Liver (tissue), 9 donors: ENCODE data around the gene TMEM45B. TPM values are rescaled to one million over a fixed set of nuclear protein-coding genes. Genes with fewer than 3 reads are reported as not detected.

Experiments
- DNase-seq: peaks from one replicate; pipeline ENCODE4 v3.0.0-alpha.2; 2017; ENCODE audit warnings: low spot score
- H3K27ac ChIP-seq, 2 donors: one replicate each; pipeline ENCODE4 v1.7.0; 2013; ENCODE audit warnings: inconsistent platforms in 2 of 2, low read length in 2 of 2, control low read depth in 1 of 2, low read depth in 1 of 2, mild to moderate bottlenecking in 1 of 2
- H3K27me3 ChIP-seq, 4 donors: one replicate each; pipeline versions ENCODE4 v1.6.1 to v1.7.0; 2013; ENCODE audit warnings: low read length in 3 of 4, inconsistent platforms in 1 of 4, mild to moderate bottlenecking in 1 of 4, moderate library complexity in 1 of 4; ENCODE audit not compliant: control insufficient read depth in 4 of 4, insufficient read depth in 4 of 4
- H3K36me3 ChIP-seq, 4 donors: one replicate each; pipeline versions ENCODE4 v1.6.1 to v1.7.0; 2013; ENCODE audit warnings: low read length in 3 of 4, mild to moderate bottlenecking in 3 of 4, low read depth in 1 of 4, moderate library complexity in 1 of 4; ENCODE audit not compliant: control insufficient read depth in 4 of 4, insufficient read depth in 3 of 4
- H3K4me1 ChIP-seq, 4 donors: one replicate each; pipeline versions ENCODE4 v1.6.1 to v1.7.0; 2013; ENCODE audit warnings: low read length in 3 of 4, mild to moderate bottlenecking in 3 of 4, moderate library complexity in 1 of 4; ENCODE audit not compliant: control insufficient read depth in 4 of 4, insufficient read depth in 4 of 4
- H3K4me3 ChIP-seq, 3 donors: one replicate each; pipeline versions ENCODE4 v1.6.1 to v1.7.0; 2013; ENCODE audit warnings: low read length in 3 of 3, control low read depth in 1 of 3, low read depth in 1 of 3, mild to moderate bottlenecking in 1 of 3
- H3K9ac ChIP-seq, 2 donors: one replicate each; pipeline ENCODE4 v1.7.0; 2013; ENCODE audit warnings: low read length in 2 of 2, mild to moderate bottlenecking in 2 of 2, moderate library complexity in 2 of 2, control low read depth in 1 of 2, low read depth in 1 of 2
- H3K9me3 ChIP-seq, 4 donors: one replicate each; pipeline versions ENCODE4 v1.6.1 to v1.7.0; 2013; ENCODE audit warnings: low read length in 3 of 4; ENCODE audit not compliant: control insufficient read depth in 4 of 4
- EGR1 ChIP-seq, 2 donors: IDR thresholded peaks; 2 replicates each; pipeline ENCODE4 v1.6.1; 2016 to 2018; ENCODE audit warnings: antibody characterized with exemption in 2 of 2, low read depth in 2 of 2
- FOXA1 ChIP-seq: IDR thresholded peaks from 2 replicates; pipeline ENCODE4 v1.6.1; 2016; ENCODE audit warnings: antibody characterized with exemption
- FOXA2 ChIP-seq: IDR thresholded peaks from 2 replicates; pipeline ENCODE4 v1.6.1; 2016; ENCODE audit warnings: antibody characterized with exemption
- GABPA ChIP-seq, 2 donors: IDR thresholded peaks in 1 of 2; conservative IDR thresholded peaks in 1 of 2; 2 replicates each; pipeline ENCODE4 v1.6.1; 2016; ENCODE audit warnings: antibody characterized with exemption in 2 of 2, mild to moderate bottlenecking in 1 of 2, moderate library complexity in 1 of 2
- HNF4A ChIP-seq, 2 donors: conservative IDR thresholded peaks; 2 replicates each; pipeline ENCODE4 v1.6.1; 2016; ENCODE audit warnings: antibody characterized with exemption in 2 of 2, mild to moderate bottlenecking in 2 of 2
- HNF4G ChIP-seq: IDR thresholded peaks from 2 replicates; pipeline ENCODE4 v1.6.1; 2016; ENCODE audit warnings: antibody characterized with exemption
- MAX ChIP-seq: IDR thresholded peaks from 2 replicates; pipeline ENCODE4 v1.6.1; 2016; ENCODE audit warnings: antibody characterized with exemption
- NR2F2 ChIP-seq: IDR thresholded peaks from 2 replicates; pipeline ENCODE4 v1.6.1; 2016; ENCODE audit warnings: antibody characterized with exemption
- RAD21 ChIP-seq, 2 donors: IDR thresholded peaks; 2 replicates each; pipeline ENCODE4 v1.6.1; 2016; ENCODE audit warnings: antibody characterized with exemption in 2 of 2, mild to moderate bottlenecking in 2 of 2
- REST ChIP-seq: IDR thresholded peaks from 2 replicates; pipeline ENCODE4 v1.6.1; 2016; ENCODE audit warnings: antibody characterized with exemption, mild to moderate bottlenecking
- RXRA ChIP-seq, 2 donors: IDR thresholded peaks; 2 replicates each; pipeline ENCODE4 v1.6.1; 2017 to 2018; ENCODE audit warnings: antibody characterized with exemption in 2 of 2, mild to moderate bottlenecking in 1 of 2
- SP1 ChIP-seq: IDR thresholded peaks from 2 replicates; pipeline ENCODE4 v1.6.1; 2018; ENCODE audit warnings: antibody characterized with exemption, mild to moderate bottlenecking
- TAF1 ChIP-seq: conservative IDR thresholded peaks from 2 replicates; pipeline ENCODE4 v1.6.1; 2016; ENCODE audit warnings: antibody characterized with exemption, mild to moderate bottlenecking
- YY1 ChIP-seq: IDR thresholded peaks from 2 replicates; pipeline ENCODE4 v1.6.1; 2016; ENCODE audit warnings: antibody characterized with exemption, mild to moderate bottlenecking
- ZBTB33 ChIP-seq: IDR thresholded peaks from 2 replicates; pipeline ENCODE4 v1.6.1; 2016; ENCODE audit warnings: antibody characterized with exemption
- WGBS: extraction: QIAGEN DNeasy Blood & Tissue Kit; methylation state at CpG from one replicate; pipeline ENCODE4 v1.1.7; 2013; 5-methylcytosine and 5-hydroxymethylcytosine counted together
- polyA plus RNA-seq, 2 donors: library from polyadenylated mRNA; stranded (reverse) in 1 of 2; unstranded in 1 of 2; fragments of 200-250 nt in 1 of 2; fragments of >200 nt in 1 of 2; fragmentation: Nextera tagmentation in 1 of 2; extraction: Ambion mirVana in 1 of 2; gene quantifications; one replicate each; pipeline versions ENCODE4 v1.2.1 to v1.2.3, GENCODE V29; 2013 to 2015
- total RNA-seq, 2 donors: library from RNA; depleted of rRNA; stranded (reverse); fragments of >200 nt; gene quantifications; one replicate each; pipeline ENCODE4 v1.2.3, GENCODE V29; 2014
- donor health status: healthy.
- donor health status: healthy.
- donor health status: healthy.
- donor health status: healthy.
- donor health status: healthy.

The TMEM45B gene
- total and polyA plus RNA-seq, 4 donors = 5.5 to 23.7 (median 6.7) TPM

- TF ChIP-seq EGR1 (IDR thresholded peaks at IDR 0.05; ENCODE audit: low read depth in 2 of 2) = no peak
- TF ChIP-seq MAX = no peak
- TF ChIP-seq FOXA2 = no peak
These were observed 47.3 kb upstream of the TMEM45B start (continued) for GRCh38 chr11:129768356-129768755.

- H3K9ac ChIP-seq = no peak overlapping the region
- H3K36me3 ChIP-seq = no peaks in the 10 kb centered on the region
- H3K4me3 ChIP-seq = no peak overlapping the region
- H3K9me3 ChIP-seq = no peaks in the 10 kb centered on the region
- TF ChIP-seq TAF1 (no peak), SP1 (no peak), GABPA (IDR thresholded peaks at IDR 0.05 in 1 of 2, conservative IDR thresholded peaks at IDR 0.05 in 1 of 2) (no peak), FOXA1 (no peak), REST (no peak), FOXA2 (no peak), YY1 (no peak), NR2F2 (no peak), HNF4G (no peak), HNF4A (conservative IDR thresholded peaks at IDR 0.05) (no peak), ZBTB33 (no peak)
- DNase-seq = no peak
- peaks cover 1 to 12% (median 7%) of the 10 kb centered on the region in 4 donors for H3K4me1 ChIP-seq
- H3K27ac ChIP-seq = no peak overlapping the region
- H3K27me3 ChIP-seq = no peaks in the 10 kb centered on the region
These were observed 46.6 kb upstream of the TMEM45B start for GRCh38 chr11:129769059-129769458.

GRCh38 chr11:129770993-129771392, 44.7 kb upstream of the TMEM45B start:
- peaks cover 1 to 12% (median 7%) of the 10 kb centered on the region in 4 donors for H3K4me1 ChIP-seq
- DNase-seq = no peak
- H3K36me3 ChIP-seq = no peaks in the 10 kb centered on the region
- no peaks in the 10 kb centered on the region for H3K9me3 ChIP-seq
- WGBS = 44% methylated on average over 1 of the region's 1 CpG
- H3K4me3 ChIP-seq = no peak overlapping the region
- no peak for TF ChIP-seq ZBTB33
- no peak for TF ChIP-seq RXRA (IDR thresholded peaks at IDR 0.05)
- TF ChIP-seq EGR1 (IDR thresholded peaks at IDR 0.05; ENCODE audit: low read depth in 2 of 2) = no peak
- no peak for TF ChIP-seq RAD21 (IDR thresholded peaks at IDR 0.05)
- TF ChIP-seq YY1 = no peak
- no peaks in the 10 kb centered on the region for H3K27me3 ChIP-seq
- H3K9ac ChIP-seq = no peak overlapping the region
- H3K27ac ChIP-seq = no peak overlapping the region
